LNCAP (cell line): ENCODE measurements around the gene SOST.

Experiments used
- TF ChIP-seq, protein P1 (sequence below): fragments of 450-650 bp; IDR thresholded peaks from 2 replicates; pipeline ENCODE4 v1.5.1; 2017; ENCODE audit warnings: mild to moderate bottlenecking

SOST gene

GRCh38 chr17:43710101-43710500, 48.5 kb downstream of the SOST start:
- TF ChIP-seq, protein P1, sequence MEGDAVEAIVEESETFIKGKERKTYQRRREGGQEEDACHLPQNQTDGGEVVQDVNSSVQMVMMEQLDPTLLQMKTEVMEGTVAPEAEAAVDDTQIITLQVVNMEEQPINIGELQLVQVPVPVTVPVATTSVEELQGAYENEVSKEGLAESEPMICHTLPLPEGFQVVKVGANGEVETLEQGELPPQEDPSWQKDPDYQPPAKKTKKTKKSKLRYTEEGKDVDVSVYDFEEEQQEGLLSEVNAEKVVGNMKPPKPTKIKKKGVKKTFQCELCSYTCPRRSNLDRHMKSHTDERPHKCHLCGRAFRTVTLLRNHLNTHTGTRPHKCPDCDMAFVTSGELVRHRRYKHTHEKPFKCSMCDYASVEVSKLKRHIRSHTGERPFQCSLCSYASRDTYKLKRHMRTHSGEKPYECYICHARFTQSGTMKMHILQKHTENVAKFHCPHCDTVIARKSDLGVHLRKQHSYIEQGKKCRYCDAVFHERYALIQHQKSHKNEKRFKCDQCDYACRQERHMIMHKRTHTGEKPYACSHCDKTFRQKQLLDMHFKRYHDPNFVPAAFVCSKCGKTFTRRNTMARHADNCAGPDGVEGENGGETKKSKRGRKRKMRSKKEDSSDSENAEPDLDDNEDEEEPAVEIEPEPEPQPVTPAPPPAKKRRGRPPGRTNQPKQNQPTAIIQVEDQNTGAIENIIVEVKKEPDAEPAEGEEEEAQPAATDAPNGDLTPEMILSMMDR, result no peak

DNA sequence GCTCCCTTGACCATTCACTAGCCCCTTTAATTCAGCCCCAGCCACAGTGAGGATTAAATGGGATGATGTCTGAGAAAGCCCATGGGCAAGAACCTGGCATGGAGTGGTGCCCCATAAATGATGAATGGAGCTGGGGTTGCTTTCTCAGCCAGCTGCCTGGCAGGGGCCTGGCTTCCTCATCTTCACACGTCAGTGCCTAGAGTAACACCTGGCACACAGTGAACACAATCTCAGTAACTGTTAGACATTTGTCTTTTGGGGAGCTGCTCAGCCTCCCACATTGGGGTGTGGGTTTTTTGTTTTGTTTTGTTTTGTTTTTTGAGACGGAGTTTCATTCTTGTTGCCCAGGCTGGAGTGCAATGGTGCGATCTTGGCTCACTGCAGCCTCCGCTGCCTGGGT, 49.4 kb downstream of the SOST start:
- TF ChIP-seq, protein P1, result no peak

GRCh38 chr17:43707184-43707583, 51.4 kb downstream of the SOST start:
- TF ChIP-seq, protein P1, result no peak

DNA sequence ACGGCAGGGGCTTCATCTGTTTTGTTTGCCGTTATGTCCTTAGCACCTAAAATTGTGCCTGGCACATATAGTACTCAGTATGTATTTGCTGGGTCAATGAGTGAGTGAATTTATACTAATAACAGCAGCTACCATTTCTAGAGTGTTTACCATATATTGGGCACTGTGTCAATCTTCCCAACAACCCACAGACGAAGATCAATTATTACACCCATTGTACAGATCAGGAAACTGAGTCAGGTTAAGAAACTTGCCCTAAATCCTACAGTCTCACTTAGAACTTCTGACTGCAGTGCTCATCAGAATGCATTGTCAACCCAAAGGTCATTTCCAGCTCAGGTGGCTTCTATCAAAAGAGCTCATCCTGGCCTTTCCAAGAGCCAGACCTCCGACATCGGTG, 52.4 kb downstream of the SOST start:
- TF ChIP-seq, protein P1, result no peak
